Erythroblast (primary cell): ENCODE data around the gene ALG14.

Experiments
- GATA1 ChIP-seq: IDR thresholded peaks from 2 replicates; pipeline ENCODE4 v1.6.1; 2011; ENCODE audit warnings: low read depth, mild to moderate bottlenecking, control low read depth, low read length, moderate library complexity
- POLR2A ChIP-seq: IDR thresholded peaks from 2 replicates; pipeline ENCODE4 v1.6.1; 2011; ENCODE audit warnings: mild to moderate bottlenecking, low read length

GRCh38 chr1:95085376-95085775 lies 12.6 kb upstream of the ALG14 start:
- TF ChIP-seq POLR2A (peak; percentile 66), GATA1 (peak; percentile 65)
